RWPE2 (cell line): ENCODE data around the gene GALR2.

Experiments
- ATAC-seq: fragments of 200-7000 bp; cut with Tn5 transposase; 3 replicates; pipeline ENCODE4 v1.9.1; 2021; ENCODE audit warnings: low read depth
- DNase-seq: peaks from one replicate; pipeline ENCODE4 v3.0.0-alpha.2; 2020; ENCODE audit warnings: low spot score
- H3K27ac ChIP-seq: fragments of 450-650 bp; 2 replicates; pipeline ENCODE4 v1.5.1; 2017; ENCODE audit warnings: mild to moderate bottlenecking; ENCODE audit not compliant: poor library complexity, severe bottlenecking
- H3K27me3 ChIP-seq: fragments of 250-450 bp; sonication (Bioruptor Pico); 2 replicates; pipeline ENCODE4 v1.5.1; 2021; ENCODE audit warnings: mild to moderate bottlenecking, moderate library complexity; ENCODE audit not compliant: insufficient read depth, poor library complexity, severe bottlenecking
- H3K36me3 ChIP-seq: fragments of 250-450 bp; sonication (Bioruptor Pico); 2 replicates; pipeline ENCODE4 v1.5.1; 2020; ENCODE audit warnings: low read depth, mild to moderate bottlenecking, moderate library complexity
- H3K4me1 ChIP-seq: fragments of 250-450 bp; sonication (Bioruptor Pico); 2 replicates; pipeline ENCODE4 v1.5.1; 2021; ENCODE audit warnings: mild to moderate bottlenecking, moderate library complexity; ENCODE audit not compliant: insufficient read depth, poor library complexity, severe bottlenecking
- H3K4me3 ChIP-seq: fragments of 250-450 bp; sonication (Bioruptor Pico); 2 replicates; pipeline ENCODE4 v1.5.1; 2021; ENCODE audit warnings: mild to moderate bottlenecking, moderate library complexity; ENCODE audit not compliant: severe bottlenecking
- H3K9me3 ChIP-seq: fragments of 250-450 bp; sonication (Bioruptor Pico); 2 replicates; pipeline ENCODE4 v1.5.1; 2021; ENCODE audit warnings: mild to moderate bottlenecking, moderate library complexity; ENCODE audit not compliant: severe bottlenecking
- TF ChIP-seq, protein P1 (sequence below): fragments of 450-650 bp; IDR thresholded peaks from one replicate; pipeline ENCODE4 v1.5.1; 2017; ENCODE audit warnings: mild to moderate bottlenecking, moderate library complexity; ENCODE audit not compliant: poor library complexity, severe bottlenecking

GALR2 gene

DNA sequence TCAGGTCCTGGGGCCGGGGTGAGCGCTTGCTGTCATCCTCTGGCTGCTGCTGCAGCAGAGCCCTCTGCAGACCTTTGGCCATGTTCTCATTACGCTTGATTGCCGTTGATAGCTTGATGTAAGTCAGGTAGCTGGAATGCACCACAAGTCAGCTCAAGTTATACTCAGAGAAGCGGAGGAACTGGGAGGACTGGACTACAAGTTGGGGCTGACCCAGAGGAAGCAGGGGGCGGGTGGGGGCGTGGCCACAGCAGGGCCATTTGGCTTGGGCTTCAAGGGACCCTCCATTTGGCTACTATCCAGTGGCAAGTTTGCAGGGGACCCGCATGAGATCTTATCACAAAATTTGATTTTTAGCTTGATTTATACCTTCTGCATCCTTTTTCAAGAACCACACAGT, 28.5 kb upstream of the GALR2 start:
- DNase-seq (no peak), ATAC-seq (no peak; the same call in 2 of the 3 replicates)
- peaks cover 97% of the 10 kb centered on the region for H3K36me3 ChIP-seq
- H3K27me3 ChIP-seq: no peaks in the 10 kb centered on the region
- TF ChIP-seq, protein P1, sequence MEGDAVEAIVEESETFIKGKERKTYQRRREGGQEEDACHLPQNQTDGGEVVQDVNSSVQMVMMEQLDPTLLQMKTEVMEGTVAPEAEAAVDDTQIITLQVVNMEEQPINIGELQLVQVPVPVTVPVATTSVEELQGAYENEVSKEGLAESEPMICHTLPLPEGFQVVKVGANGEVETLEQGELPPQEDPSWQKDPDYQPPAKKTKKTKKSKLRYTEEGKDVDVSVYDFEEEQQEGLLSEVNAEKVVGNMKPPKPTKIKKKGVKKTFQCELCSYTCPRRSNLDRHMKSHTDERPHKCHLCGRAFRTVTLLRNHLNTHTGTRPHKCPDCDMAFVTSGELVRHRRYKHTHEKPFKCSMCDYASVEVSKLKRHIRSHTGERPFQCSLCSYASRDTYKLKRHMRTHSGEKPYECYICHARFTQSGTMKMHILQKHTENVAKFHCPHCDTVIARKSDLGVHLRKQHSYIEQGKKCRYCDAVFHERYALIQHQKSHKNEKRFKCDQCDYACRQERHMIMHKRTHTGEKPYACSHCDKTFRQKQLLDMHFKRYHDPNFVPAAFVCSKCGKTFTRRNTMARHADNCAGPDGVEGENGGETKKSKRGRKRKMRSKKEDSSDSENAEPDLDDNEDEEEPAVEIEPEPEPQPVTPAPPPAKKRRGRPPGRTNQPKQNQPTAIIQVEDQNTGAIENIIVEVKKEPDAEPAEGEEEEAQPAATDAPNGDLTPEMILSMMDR: no peak
- H3K9me3 ChIP-seq: no peaks in the 10 kb centered on the region
- no peaks in the 10 kb centered on the region for H3K4me1 ChIP-seq
- no peak overlapping the region for H3K27ac ChIP-seq
- H3K4me3 ChIP-seq: no peak overlapping the region

DNA sequence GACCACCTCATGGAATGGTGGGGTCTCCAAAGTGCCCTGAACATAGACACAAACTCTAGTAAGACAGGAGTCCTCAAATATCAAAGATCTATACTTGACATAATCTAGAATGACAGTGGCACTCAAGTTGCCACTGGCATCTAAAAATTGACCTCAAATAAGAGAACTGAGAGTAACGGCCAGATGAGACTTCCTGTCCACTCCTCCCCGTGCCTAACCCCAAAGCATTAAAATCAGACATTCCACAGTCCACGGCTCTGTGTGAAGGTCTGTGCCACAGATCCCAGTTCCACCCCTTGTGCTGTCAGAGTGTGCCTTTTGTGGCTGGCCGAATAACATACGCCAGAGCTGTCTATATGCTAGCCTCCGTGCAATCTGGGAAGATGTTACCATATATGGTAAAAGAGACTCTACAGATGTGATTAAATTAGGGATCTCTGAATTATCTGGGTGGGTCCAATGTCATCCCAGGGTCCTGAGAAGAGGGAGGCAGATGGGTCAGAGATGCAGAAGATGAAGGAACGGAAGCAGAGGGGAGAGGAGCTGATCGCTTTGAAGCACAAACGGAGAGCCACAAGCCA, 26.5 kb upstream of the GALR2 start:
- Histone ChIP-seq H3K4me3 (no peak overlapping the region), H3K27me3 (no peaks in the 10 kb centered on the region), H3K27ac (no peak overlapping the region), H3K4me1 (no peaks in the 10 kb centered on the region), H3K36me3 (peaks cover 92% of the 10 kb centered on the region), H3K9me3 (no peaks in the 10 kb centered on the region)
- ATAC-seq (no peak), DNase-seq (no peak)
- TF ChIP-seq, protein P1: no peak

DNA sequence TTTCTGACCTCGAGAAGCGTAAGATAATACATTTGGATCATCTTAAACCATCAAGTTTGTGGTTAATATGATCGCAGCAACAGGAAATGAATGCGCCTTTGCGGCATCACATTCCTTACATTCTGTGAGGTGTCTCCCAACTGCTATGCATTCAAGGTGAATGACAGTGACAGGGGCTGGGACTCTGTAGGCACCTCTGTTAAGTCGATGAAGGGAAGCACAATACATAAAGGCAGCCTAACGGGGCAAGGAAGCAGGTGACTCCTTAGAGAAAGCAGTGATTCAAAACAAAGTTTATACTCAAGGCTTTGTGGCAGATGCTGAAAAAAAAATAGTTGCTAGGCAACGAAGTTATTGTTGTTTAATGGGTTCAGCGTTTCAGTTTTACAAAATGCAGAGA, 25.9 kb upstream of the GALR2 start:
- TF ChIP-seq, protein P1: no peak
- no peak for ATAC-seq
- Histone ChIP-seq H3K4me3 (no peak overlapping the region), H3K4me1 (peaks cover 5% of the 10 kb centered on the region), H3K27me3 (no peaks in the 10 kb centered on the region), H3K27ac (no peak overlapping the region), H3K9me3 (no peaks in the 10 kb centered on the region), H3K36me3 (peaks cover 91% of the 10 kb centered on the region)
- DNase-seq: no peak

DNA sequence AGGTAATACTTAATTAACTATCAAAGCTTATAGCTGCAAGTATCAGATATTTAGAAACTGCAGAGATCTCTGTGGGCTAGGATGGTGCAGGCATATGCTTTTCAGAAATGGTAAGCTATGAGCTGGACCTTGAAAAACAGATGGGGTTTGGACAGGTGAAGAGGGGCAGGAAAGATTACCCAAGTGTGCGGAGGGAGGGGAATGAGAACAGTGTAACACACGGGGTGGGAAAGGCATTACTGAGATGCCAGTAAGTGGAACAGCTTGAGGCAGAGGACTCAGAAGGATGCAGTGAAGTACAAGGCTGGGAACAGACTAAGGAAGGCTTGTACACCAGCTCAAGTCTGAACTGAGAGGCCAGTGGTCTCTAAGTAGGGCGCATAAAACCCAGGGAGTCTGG, 25.3 kb upstream of the GALR2 start:
- ATAC-seq (no peak), DNase-seq (no peak)
- Histone ChIP-seq H3K9me3 (no peaks in the 10 kb centered on the region), H3K27me3 (no peaks in the 10 kb centered on the region), H3K36me3 (peaks cover 91% of the 10 kb centered on the region), H3K4me1 (peaks cover 10% of the 10 kb centered on the region), H3K27ac (no peak overlapping the region), H3K4me3 (no peak overlapping the region)
- TF ChIP-seq, protein P1: no peak

DNA sequence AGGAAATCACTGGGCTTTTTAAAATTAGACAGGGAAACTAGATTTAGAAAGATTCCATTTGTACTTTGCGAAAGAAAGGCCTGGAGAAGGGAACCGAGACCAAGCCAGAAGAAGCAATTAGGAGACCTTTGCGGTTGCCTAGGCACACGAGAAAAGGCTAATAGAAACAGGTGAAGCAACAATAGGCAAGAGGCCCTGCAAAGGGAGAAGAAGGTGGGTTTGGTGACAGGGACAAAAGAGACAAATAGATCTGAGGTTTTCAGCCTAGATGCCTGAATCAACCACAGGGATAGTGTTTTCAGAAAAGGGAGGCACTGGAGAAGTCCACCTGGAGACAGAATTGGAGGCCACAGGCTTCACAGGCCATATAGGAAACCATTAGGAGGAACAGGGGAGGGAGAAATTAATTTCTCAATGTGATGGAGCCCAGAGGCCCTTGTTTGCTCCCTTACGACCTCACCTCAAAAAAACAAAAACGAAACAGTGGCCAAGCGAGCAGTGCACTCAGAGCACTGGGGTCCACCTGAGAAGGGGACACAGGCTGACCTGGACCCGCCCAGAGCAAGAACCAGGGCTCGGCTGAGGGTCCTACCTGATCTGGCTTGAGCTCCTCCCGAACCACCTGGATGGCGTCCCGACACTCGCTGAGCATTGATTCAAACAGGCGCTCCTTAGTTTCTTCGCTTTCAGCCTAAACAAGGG, 24.6 kb upstream of the GALR2 start:
- peaks cover 16% of the 10 kb centered on the region for H3K4me1 ChIP-seq
- DNase-seq (no peak), ATAC-seq (no peak)
- peaks cover 91% of the 10 kb centered on the region for H3K36me3 ChIP-seq
- no peaks in the 10 kb centered on the region for H3K27me3 ChIP-seq
- H3K4me3 ChIP-seq: no peak overlapping the region
- TF ChIP-seq, protein P1: no peak
- no peak overlapping the region for H3K27ac ChIP-seq
- H3K9me3 ChIP-seq: no peaks in the 10 kb centered on the region
